LNCaP clone FGC (cell line): ENCODE data around the gene PALMD.

Source experiments
- DNase-seq: peaks from one replicate; pipeline ENCODE4 v3.0.0-alpha.2; 2011; ENCODE audit warnings: low read depth
- H3K4me3 ChIP-seq: 2 replicates; pipeline ENCODE4 v1.5.1; 2011; ENCODE audit warnings: mild to moderate bottlenecking, low read depth, low read length, control low read depth
- CTCF ChIP-seq: IDR thresholded peaks from 2 replicates; pipeline ENCODE4 v1.5.1; 2012; ENCODE audit warnings: mild to moderate bottlenecking; ENCODE audit not compliant: control insufficient read depth, insufficient read depth; ENCODE audit errors: extremely low read depth

The PALMD gene

GRCh38 chr1:99645699-99646531, at the start of gene PALMD:
PALMD (plus strand) TSS chr1:99646113; CDS start chr1:99646318, 205 bp downstream.
- DNase-seq: peak; percentile 72
- TF ChIP-seq CTCF: no peak
- H3K4me3 ChIP-seq: peak within 1 kb of the TSS; percentile 41

GRCh38 chr1:99598738-99599411, 47.0 kb upstream of the PALMD start:
- TF ChIP-seq CTCF: no peak
- no peak for DNase-seq
- H3K4me3 ChIP-seq: no peak overlapping the region

GRCh38 chr1:99599678-99600175, 46.2 kb upstream of the PALMD start:
- DNase-seq: no peak

GRCh38 chr1:99600782-99601181, 45.1 kb upstream of the PALMD start:
- no peak overlapping the region for H3K4me3 ChIP-seq
- TF ChIP-seq CTCF: no peak
- DNase-seq: no peak

More at GRCh38 chr1:99599678-99600175, 46.2 kb upstream of the PALMD start:
- TF ChIP-seq CTCF: no peak
- no peak overlapping the region for H3K4me3 ChIP-seq

- no peak for DNase-seq
- no peak overlapping the region for H3K4me3 ChIP-seq
- no peak for TF ChIP-seq CTCF
Observed at GRCh38 chr1:99601208-99601607, 44.7 kb upstream of the PALMD start.

GRCh38 chr1:99601709-99602403, 44.1 kb upstream of the PALMD start:
- no peak overlapping the region for H3K4me3 ChIP-seq
- TF ChIP-seq CTCF: no peak
- no peak for DNase-seq
